Left colon (tissue), 2 donors: ENCODE results near the gene BANF2. TPM values are rescaled to one million over a fixed set of nuclear protein-coding genes. Genes with fewer than 3 reads are reported as not detected.

Experiments used
- ATAC-seq: fragments of 200-7000 bp; cut with Tn5 transposase; one replicate; pipeline ENCODE4 v1.9.1; 2020; ENCODE audit warnings: mild to moderate bottlenecking, moderate library complexity
- DNase-seq, 2 donors: peaks; one replicate each; pipeline ENCODE4 v3.0.0-alpha.2; 2020
- intact Hi-C, 2 donors: fragments of 100-400 bp; cut with DNase I in 1 of 2; cut with micrococcal nuclease in 1 of 2; formaldehyde crosslinking; loops; one replicate each; pipeline versions ENCODE4 v1.11.2 to v1.14.0; 2022; cut with DNase I, micrococcal nuclease
- total RNA-seq, 2 donors: library from RNA; stranded (reverse); fragmentation: NEBNext Ultra II Directional; extraction: Animal tissue kit (Norgen Biotek cat#: 25700); gene quantifications; one replicate each; pipeline ENCODE4 v1.2.1, GENCODE V29; 2021
- donor health status: DM: no; HTN: no; CAD: no.
- donor health status: DM: yes; HTN: yes; CAD: no.

BANF2 gene
- total RNA-seq, 2 donors from 2014 or later: not detected

DNA sequence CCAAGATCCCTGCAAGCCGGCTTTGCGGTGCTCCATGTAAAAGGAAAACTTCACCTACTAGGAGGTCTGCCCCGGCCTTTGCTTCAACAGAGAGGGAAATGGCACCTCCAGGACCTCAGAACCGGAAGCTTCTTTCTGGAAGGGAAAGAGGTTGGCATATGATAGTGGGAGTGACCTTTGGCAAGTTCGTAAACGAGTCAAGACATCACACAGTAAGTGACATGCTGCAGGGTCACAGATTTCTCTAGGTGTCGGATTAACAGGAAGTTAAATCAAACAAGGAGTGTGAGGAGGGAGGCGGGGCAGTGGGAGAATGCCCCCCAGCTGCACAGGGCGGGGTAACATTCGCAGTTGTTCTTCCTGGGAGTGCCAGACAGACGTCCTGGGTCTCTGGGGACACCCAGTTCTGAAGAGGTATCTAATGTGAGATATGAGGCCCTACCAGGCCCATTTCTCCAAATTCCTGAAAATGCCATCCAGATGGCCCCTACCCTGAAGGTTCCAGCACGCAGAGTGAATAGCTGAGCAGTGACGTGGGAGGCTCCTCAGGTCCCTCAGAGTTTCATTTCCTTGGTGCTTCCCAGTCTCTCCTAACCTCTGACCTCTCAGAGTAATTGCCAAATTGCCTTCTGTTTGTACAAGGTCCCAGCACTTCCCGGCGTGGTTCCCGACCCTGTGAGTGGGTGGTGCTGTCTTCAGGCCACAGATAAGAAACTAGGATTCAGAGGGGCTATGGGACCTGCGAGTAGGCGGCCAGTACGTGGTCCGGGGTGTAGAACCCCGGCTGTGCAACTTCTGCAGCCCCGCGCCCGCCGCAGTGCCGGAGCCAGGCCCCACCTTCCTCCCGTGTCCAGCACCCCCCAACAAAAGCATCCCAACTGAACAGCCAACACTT, 19.6 kb upstream of the BANF2 start:
- intact Hi-C loops: loop anchor here in 1 of 2 donors (5.0 kb wide), 1 partner anchor 217 kb away; no protein-coding TSS in a partner anchor
- ATAC-seq (peak; percentile 49), DNase-seq (peak; percentile 76 to 80)

DNA sequence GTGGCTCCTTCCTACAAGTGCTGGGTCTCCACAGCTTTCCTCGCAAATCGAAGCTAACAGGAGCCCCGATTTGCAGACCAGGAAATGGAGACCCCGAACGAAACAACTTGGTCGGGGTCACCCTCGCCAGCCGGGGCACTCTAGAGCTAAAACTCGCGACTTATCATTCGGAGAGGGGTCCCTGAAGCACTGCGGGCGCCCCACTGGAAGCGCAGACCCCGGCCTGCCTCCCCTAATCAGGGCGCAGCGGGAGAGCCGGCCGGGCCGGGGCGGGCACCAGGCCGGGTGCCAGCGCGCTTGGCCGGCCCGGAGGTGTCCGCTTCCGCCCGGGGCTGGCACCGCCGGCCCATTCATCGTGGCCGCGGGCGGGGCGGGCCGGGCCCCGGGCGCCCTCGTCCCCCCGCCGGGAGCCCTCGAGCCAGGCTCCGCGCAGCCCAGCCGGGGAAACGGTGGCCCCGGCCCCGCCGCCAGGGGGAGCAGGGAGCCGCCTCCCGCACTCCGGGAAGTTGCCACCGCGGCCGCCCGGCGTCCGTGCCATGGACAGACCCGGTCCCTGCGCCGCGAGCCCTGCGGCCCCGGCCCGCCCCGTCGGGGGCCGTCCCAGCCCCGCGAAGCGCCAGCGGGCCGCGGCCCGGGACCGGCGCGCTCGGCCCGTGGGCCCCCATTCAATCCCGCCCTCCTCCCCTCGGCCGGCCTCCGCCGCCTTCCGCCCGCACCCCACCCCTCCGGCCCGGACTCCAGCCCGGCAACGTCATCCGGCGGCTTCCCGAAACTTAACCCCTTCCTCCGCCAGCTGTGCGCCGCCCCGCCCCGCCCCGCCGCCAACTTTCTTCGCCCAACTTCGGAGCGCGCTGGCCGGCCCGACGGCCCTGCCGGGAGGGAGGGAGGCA, 18.7 kb upstream of the BANF2 start:
- ATAC-seq (peak; percentile 28), DNase-seq (peak; percentile 81 to 86)
- intact Hi-C loops: loop anchor here in 1 of 2 donors (5.0 kb wide), 1 partner anchor 216 kb away; no protein-coding TSS in a partner anchor

DNA sequence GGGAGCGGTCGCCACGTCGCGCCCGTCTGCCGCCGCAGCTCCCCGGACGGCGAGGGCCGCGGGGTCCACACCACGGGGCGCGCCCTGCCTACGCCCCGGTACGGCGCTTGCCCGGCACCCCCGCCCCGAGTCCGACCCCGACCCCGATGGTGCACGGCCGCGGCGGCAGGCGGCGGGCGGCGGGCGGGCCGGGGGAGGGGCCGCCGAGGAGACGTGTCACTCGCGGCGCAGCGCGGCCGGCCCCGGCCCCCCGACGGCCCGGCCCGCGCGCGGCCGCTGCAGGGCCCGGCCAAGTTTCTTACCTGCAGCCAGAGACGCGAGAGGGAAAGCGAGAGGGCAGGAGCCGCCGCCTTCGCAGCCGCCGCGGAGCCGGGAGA, 18.1 kb upstream of the BANF2 start:
- DNase-seq: no peak
- intact Hi-C loops: loop anchor here in 1 of 2 donors (5.0 kb wide), 1 partner anchor 216 kb away; no protein-coding TSS in a partner anchor
- ATAC-seq: no peak

DNA sequence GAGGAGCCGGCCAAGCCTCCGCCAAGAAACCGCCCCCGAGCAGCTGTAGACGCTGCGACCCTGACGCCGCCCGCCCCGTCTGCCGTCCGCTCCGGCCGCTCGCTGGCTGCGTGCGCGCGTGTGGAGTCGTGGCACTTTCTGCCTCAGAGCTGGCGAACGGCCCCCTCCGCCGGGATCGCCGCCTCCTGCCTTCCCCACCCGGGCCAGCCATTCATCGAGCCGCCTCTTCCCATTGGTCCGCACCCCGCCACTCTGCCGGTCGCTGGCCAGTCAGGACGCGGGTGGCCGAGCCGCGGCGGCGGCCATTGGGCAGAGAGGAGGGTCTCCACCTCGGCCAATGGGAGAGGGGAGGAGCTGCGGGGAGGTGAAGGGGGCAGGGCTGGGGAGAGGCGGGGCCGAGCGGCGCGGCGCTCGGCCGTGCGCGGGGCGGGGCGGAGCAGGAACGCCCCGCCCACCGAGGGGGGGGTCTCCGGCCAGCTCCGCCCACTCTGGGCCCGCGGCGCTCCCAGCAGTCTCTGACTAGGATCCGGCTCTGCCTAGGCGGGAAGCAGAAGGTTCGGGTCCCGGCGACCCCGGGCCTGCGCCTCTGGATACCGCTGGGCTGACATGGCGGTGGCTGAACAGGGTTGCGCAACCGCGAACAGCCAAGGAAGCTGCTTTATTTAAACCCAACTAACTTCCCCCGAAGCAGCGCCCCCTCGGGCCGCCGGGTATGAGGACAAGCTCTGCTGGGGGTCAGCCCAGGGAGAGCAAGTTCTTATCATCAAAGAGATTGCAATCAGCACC, 17.5 kb upstream of the BANF2 start, which contains the start of gene RRBP1:
TSS of gene RRBP1 (minus strand) at position 140 of the 786 bp plus-strand sequence. CDS start 21,735 bp downstream, outside the sequence.
- intact Hi-C loops: loop anchor here in 1 of 2 donors (5.0 kb wide), 1 partner anchor 215 kb away; no protein-coding TSS in a partner anchor
- ATAC-seq: peak; percentile 75
- DNase-seq: peak; percentile 97 to 99

DNA sequence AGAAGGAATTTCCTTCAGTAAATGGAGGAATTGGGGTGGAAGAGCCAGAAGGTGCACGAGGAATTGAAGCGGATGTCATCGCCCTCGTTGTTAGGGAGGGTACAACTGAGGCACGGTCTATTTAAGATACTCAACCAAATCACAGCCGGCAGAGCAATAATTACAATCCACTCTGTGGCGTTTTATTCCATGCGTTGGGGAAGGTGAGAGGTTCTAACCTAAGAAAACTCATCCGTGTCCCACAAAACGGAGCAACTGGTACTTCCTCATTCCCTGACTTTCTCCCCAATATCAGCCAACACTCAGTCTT, 16.9 kb upstream of the BANF2 start:
- no peak for ATAC-seq
- intact Hi-C loops: loop anchor here in 1 of 2 donors (5.0 kb wide), 1 partner anchor 214 kb away; no protein-coding TSS in a partner anchor
- no peak for DNase-seq

DNA sequence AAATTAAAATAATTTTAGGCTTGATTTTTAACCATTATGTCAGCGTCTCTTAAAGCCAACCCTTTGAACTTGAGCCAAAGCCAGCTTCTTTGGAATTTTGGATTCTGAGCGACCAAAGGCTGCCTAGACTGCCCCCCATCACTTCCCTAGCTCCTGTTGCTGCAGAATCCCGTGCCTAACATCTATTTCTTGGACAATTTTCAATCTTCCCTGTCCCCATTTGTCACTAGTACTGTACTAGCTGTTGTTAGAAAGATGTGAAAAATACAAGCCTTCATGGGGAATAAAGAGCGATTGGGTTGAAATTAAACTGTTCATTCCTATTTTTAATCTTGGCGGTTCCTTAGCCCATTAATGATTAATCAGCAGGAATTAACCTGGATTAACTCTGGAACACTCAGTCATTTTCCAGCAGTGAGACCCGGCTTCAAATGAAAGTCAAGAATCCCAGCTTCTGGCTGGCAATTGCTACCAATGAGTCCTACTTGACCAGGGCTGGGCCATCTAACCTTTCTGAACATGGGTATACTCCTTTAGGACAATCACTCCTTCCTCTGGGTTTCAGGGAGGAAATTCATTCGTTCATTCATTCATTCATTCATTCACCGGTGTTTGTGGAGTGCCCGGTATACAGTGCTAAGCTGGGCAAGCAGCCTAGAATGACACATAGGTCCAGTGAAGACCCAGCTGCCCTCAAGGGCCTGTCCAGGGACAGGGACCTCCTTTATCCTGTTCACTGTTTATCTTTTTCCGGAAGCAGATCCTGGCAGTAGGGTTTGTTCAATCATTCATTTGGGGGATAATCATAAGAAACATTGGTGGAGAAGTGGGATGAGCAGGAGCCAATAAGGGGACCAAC, 16.3 kb upstream of the BANF2 start:
- no peak for DNase-seq
- no peak for ATAC-seq
- intact Hi-C loops: loop anchor here in 1 of 2 donors (5.0 kb wide), 1 partner anchor 214 kb away; no protein-coding TSS in a partner anchor

DNA sequence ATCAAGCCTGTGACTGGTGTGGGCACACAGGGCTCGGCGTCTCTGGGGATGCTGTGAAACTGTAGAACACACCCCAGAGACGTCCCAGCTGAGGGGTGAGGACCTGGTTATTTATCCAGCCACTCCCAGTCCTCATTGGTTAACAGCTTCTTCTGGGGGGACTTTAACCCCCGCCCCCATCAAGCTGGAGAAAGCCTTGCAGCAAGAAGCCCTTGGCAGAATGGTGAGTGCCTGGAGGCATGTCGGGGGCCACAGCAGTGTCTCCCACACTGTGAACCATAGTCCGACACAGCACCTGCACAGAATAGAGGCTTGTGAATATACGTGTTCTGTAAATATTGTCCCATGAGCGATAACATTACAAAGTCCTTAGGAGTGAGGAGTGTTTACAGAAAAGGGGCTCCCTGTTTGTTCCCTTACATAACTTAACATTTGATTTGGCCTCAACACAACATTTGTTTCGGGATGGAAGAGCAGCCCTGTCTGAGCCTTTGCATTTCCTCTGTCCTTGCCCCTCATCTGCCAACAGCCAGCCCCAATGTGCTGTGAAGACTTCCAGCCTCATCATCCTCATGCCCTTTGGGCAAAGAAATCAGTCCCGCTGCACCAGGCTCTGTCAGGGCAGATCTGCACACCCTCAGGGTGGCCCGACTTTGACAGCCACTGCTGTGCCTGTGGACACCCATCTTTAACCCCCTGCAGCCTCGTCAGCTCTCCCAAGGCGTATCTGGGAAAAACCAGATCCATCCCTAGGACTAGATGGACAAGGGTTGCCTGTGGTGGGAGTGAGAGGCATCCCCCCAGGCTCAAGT, 15.5 kb upstream of the BANF2 start:
- DNase-seq (peak; percentile 44 to 63), ATAC-seq (no peak)
- intact Hi-C loops: loop anchor here in 1 of 2 donors (5.0 kb wide), 1 partner anchor 213 kb away; no protein-coding TSS in a partner anchor

DNA sequence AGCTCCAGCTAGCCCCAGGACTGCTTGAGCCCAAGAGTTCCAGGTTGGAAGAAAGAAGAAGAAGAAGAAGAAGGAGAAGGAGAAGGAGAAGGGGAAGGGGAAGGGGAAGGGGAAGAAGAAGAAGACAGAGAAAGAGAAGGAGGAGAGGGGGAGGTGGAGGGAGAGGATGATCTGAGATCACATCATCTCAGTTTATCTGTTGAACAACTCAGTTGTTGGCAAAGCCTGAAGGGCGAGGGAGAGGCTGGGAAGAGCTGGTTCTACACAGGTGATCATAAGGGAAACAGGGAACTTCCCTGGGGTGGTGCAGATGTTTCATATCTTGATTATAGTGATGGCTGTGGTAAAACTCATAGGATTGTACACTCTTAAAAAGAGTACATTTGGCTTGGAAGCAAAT, 14.6 kb upstream of the BANF2 start:
- intact Hi-C loops: no loop called here
- DNase-seq (peak; percentile 39 to 58), ATAC-seq (peak; percentile 19)

DNA sequence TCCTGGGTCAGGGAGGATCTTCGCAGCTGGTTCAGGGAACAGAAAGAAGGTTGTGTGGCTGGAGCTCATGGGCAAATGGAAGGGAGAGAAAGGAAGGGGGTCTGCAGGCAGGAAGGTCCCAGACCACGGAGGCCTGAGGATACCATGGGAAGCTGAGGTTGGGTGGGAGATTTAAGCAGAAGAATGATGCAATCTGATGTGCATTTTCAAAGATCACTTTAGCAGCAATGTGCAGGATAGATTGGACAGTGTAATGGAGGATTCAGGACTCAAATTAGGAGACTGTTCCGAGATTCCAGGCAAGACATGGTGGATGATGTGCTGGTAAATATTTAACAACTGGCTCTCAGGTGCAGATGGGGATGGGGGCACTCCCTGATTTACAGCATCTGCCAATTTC, 12.0 kb upstream of the BANF2 start:
- DNase-seq (no peak), ATAC-seq (no peak)
- intact Hi-C loops: no loop called here

DNA sequence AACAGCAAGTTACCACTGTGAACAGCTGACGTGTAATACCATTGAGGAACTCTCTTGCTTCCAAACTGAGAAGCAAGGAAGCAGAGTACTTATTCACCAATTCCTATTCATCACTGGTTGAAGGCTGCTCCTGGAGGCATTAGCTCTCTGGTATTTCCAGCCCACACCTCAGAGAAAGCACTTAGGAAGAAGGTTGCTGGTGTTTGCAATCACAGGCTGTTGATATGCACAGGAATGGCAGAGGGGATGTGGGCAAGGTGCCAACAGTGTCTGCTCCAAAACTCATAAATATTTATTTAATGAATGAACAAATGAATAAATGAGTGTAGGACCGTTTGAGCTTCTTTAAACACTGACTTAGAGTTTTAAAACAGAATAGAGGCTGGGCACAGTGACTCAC, 10.8 kb upstream of the BANF2 start:
- ATAC-seq (no peak), DNase-seq (no peak)
- intact Hi-C loops: no loop called here

DNA sequence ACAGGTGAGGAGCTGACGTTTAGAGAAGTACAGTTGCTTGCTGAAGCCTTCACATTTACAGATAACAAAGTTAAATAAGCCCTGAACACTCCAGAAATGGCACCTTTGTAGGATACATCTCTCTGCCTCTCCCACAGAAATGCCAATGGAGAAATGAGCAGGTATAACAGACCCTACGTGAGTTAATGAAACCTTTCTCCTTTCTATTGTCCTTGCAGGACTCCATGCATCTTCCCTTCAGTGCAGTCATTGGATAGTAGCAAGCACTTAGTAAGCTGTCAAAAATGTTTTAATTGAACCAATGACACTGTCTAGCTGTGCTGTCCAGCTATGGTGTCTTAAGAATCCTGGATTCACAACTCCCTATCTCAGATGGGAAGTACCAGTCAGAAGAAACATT, 9.6 kb upstream of the BANF2 start:
- ATAC-seq: no peak
- no peak for DNase-seq
- intact Hi-C loops: no loop called here

DNA sequence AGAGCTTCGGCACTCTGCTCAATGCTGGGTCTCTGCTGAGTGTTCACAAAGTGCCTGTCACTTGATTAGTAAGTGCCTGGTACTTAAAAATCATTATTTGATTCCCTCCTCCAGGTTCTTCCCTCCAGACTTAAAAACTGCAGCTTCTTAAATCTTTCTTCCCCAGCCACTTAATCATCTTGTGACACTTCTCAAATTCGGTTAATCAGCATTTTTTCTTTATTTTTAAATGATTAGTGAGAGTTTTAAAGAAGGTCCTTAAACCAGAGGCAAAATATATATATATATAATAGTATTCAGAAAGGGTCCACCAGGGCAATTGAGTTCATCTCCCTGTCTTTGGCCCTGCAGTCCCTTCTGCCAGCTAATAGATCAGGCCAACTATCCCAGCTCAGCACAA, 8.0 kb upstream of the BANF2 start:
- intact Hi-C loops: no loop called here

DNA sequence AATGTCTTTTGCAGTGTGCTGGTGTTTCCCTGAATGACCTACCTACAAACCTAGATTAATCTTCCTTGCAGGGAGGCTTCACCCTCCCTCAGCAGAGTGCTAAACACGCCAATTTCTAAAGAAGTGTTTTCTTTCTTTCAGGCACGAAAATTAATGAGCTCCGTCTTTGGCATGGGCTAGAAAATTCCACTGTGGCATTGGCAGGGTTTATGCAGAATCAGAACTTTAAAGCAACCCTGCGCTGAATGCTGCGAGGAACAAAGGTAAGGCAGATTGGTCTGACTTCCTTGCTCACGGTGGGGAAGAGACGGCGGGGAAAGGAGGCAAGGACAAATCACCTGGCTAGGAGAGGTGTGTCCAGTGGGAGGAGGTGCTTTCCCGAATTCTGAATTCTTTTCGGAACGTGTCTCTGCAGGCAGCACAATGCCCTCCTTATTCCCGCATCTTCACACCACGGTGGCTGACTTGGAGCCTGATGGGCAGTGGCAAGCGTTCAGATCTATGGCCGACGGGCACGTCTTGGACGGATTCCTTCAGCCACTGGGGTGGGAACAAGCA, 6.2 kb upstream of the BANF2 start:
- DNase-seq (no peak), ATAC-seq (no peak)
- intact Hi-C loops: no loop called here

More for the DNA sequence above, 8.0 kb upstream of the BANF2 start:
- no peak for ATAC-seq
- DNase-seq: no peak

DNA sequence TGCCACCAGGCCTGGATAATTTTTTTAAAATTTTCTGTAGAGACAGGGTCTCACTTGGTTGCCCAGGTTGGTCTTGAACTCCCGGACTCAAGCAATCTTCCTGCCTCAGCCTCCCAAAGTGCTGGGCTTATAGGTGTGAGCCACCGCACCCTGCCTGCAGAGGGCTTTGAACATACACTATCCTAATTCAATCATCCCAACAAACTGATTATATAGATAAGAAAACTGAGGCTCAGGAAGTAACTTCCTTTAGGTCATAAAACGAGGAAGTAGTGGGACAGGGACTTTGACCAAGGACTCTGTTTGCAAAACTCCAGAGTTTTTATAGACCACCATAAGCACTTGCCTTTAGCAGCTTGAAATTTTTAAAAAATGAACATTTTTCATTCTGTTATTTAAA, 5.0 kb upstream of the BANF2 start:
- intact Hi-C loops: no loop called here
- ATAC-seq (peak; percentile 66), DNase-seq (no peak)

DNA sequence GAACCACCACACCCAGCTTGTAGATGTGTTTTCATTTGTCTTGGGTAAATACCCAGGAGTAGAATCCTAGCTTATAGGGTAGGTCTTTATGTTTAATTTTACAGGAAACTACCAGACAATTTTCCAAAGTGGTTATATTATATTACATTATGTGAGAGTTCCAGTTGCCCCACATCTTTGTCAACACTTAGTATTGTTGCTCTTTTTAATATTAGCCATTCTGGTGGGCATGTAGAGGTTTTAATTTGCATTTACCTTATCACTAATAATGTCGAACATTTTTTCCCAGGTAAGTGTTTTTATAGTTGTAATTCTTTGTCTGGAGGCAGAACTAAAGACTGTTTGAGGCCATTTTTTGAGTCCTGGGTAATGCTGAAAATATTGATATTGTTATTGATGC, 3.5 kb upstream of the BANF2 start:
- intact Hi-C loops: no loop called here
- no peak for ATAC-seq
- DNase-seq: no peak

DNA sequence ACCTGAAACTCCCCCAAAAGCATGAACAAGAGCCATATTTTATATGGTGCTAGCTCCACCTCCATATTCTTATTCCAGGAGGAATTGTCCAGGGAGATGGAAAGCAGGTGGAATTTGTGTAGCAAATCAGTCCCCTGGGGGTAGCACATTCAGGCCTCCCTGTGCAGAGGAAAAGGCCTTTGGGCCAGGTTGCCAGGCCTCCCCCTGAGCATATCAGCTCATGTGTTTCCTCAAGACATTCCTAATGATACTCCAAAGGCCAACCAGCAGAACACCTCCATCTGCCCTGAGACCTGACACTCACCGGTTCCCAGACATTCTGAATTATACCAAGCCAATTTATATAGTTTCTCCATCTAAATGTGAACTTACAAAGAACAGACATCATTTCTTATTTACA, 2.6 kb upstream of the BANF2 start:
- DNase-seq: no peak
- intact Hi-C loops: no loop called here
- no peak for ATAC-seq

DNA sequence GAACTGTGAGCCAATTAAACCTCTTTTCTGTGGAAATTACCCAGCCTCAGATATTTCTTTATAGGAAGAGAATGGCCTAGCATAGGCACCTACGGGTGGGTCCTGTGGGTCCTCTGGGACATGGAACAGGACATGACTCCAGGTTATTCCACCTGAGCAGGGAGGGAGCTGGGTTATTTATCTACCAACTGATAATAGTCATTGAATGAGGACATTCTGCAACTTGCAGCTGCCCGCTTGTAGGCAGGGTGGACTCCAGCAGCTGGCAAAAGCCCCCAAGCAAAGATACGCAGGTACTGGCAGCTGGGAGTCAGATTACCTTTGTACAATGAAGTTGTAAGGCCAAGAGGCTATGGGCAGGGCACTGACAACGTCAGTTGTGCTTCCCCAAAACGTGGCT, 1.4 kb upstream of the BANF2 start:
- no peak for ATAC-seq
- no peak for DNase-seq
- intact Hi-C loops: no loop called here
